Osteoblast (primary cell): ENCODE data around the gene STRN. TPM values are rescaled to one million over a fixed set of nuclear protein-coding genes. Genes with fewer than 3 reads are reported as not detected.

Experiments used
- DNase-seq: peaks from one replicate; pipeline ENCODE4 v3.0.0; 2011; ENCODE audit warnings: low spot score, mixed read lengths; ENCODE audit not compliant: insufficient read length; ENCODE audit errors: missing footprints
- H2AFZ ChIP-seq: 2 replicates; pipeline ENCODE4 v1.6.0; 2011; ENCODE audit warnings: mild to moderate bottlenecking, low read length
- H3K27ac ChIP-seq: 2 replicates; pipeline ENCODE4 v1.5.1; 2011; ENCODE audit warnings: mild to moderate bottlenecking, low read depth, low read length, moderate library complexity
- H3K27me3 ChIP-seq: 2 replicates; pipeline ENCODE4 v1.6.0; 2012; ENCODE audit warnings: mild to moderate bottlenecking, control low read depth, inconsistent platforms, low read length, moderate library complexity; ENCODE audit not compliant: insufficient read depth
- H3K36me3 ChIP-seq: 2 replicates; pipeline ENCODE4 v1.5.1; 2011; ENCODE audit warnings: mild to moderate bottlenecking, low read length, control low read depth, moderate library complexity; ENCODE audit not compliant: insufficient read depth
- H3K4me1 ChIP-seq: 2 replicates; pipeline ENCODE4 v1.5.1; 2011; ENCODE audit warnings: mild to moderate bottlenecking, low read length, control low read depth, moderate library complexity; ENCODE audit not compliant: insufficient read depth
- H3K4me2 ChIP-seq: 2 replicates; pipeline ENCODE4 v1.6.0; 2011; ENCODE audit warnings: mild to moderate bottlenecking, low read length; ENCODE audit not compliant: insufficient read depth
- H3K4me3 ChIP-seq: fragments of 200-600 bp; sonication (generic); 3 replicates; pipeline ENCODE4 v1.5.1; 2012; ENCODE audit warnings: mild to moderate bottlenecking, low read length, inconsistent platforms; ENCODE audit not compliant: insufficient read depth
- H3K79me2 ChIP-seq: 2 replicates; pipeline ENCODE4 v1.6.0; 2012; ENCODE audit warnings: mild to moderate bottlenecking, low read length, control low read depth, inconsistent platforms; ENCODE audit not compliant: insufficient read depth
- H3K9me3 ChIP-seq: 2 replicates; pipeline ENCODE4 v1.5.1; 2011; ENCODE audit warnings: low read depth, low read length, control low read depth
- H4K20me1 ChIP-seq: 2 replicates; pipeline ENCODE4 v1.6.0; 2012; ENCODE audit warnings: mild to moderate bottlenecking, low read length, control low read depth; ENCODE audit not compliant: insufficient read depth
- CTCF ChIP-seq: IDR thresholded peaks from 2 replicates; pipeline ENCODE4 v1.5.1; 2011; ENCODE audit warnings: mild to moderate bottlenecking, low read depth, low read length, moderate library complexity; ENCODE audit errors: extremely low read depth
- small RNA-seq: library from RNA; depleted of rRNA; stranded (forward); fragments of <200 nt; gene quantifications from one replicate; pipeline ENCODE3, GENCODE V24; 2012
- total RNA-seq: library from RNA; depleted of rRNA; stranded (reverse); fragments of >200 nt; gene quantifications from 2 replicates; pipeline ENCODE4 v1.2.3, GENCODE V29; 2012

The STRN gene
- total RNA-seq, 1 donor = 21.4 TPM

- Histone ChIP-seq H3K4me2 (no peak overlapping the region), H3K79me2 (no peaks in the 10 kb centered on the region), H3K36me3 (no peaks in the 10 kb centered on the region), H3K27me3 (no peaks in the 10 kb centered on the region), H2AFZ (no peak overlapping the region), H4K20me1 (no peaks in the 10 kb centered on the region), H3K4me1 (no peaks in the 10 kb centered on the region), H3K9me3 (no peaks in the 10 kb centered on the region), H3K27ac (no peak overlapping the region), H3K4me3 (no peak overlapping the region)
- TF ChIP-seq CTCF = no peak
- peak; percentile 43 for DNase-seq
Measured at GRCh38 chr2:36801088-36801487, 165.2 kb downstream of the STRN start.

DNA sequence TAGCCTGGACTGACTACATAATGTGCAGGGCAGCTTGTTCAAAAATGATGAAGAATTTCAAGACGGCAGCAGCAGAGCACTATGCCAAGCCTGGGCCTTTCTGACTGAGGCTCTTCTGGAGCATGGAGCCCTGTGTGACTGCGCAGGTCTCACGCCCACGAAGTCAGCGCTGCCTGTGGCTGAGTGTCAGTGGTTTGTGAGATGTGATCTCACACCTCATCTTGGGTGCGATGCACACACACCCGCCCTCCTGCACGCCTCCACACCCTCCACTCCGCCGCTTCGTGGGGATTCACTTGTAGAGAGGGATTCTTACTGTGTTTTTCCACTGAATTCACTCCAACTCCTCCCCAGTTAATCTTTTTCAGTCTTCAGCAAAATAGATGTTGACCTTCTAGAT, 166.0 kb downstream of the STRN start:
- TF ChIP-seq CTCF = no peak
- no peak overlapping the region for H2AFZ ChIP-seq

DNA sequence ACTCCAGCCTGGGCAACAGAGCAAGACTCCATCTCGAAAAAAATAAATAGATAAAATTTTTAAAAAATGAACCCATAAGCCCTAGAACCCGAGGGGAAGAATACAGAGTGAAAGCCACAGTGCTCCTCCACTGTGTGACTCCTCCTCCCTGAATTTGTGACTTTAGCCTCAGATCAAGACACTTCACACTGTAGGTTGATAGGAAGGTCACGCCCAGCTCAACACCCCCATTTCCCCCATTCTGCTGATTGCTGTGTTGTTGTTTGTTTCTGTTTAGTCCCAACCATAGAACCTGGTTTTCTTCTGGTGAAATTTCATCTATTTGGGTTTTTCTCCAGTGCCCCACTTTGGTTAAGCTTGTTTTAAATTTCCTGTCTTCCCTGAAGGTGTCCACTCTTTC, 167.6 kb downstream of the STRN start:
- Histone ChIP-seq H3K79me2 (no peaks in the 10 kb centered on the region), H2AFZ (no peak overlapping the region), H3K4me2 (no peak overlapping the region), H3K27me3 (peaks cover 9% of the 10 kb centered on the region), H3K27ac (no peak overlapping the region), H3K9me3 (no peaks in the 10 kb centered on the region), H3K36me3 (no peaks in the 10 kb centered on the region), H4K20me1 (no peaks in the 10 kb centered on the region), H3K4me1 (no peaks in the 10 kb centered on the region), H3K4me3 (no peak overlapping the region)
- DNase-seq = peak; percentile 43
- no peak for TF ChIP-seq CTCF

More for the DNA sequence above, 166.0 kb downstream of the STRN start:
- no peaks in the 10 kb centered on the region for H3K9me3 ChIP-seq
- DNase-seq = no peak
- H3K36me3 ChIP-seq = no peaks in the 10 kb centered on the region
- H3K4me3 ChIP-seq = no peak overlapping the region
- H3K27ac ChIP-seq = no peak overlapping the region
- H3K4me1 ChIP-seq = no peaks in the 10 kb centered on the region
- no peak overlapping the region for H3K4me2 ChIP-seq
- H3K27me3 ChIP-seq = no peaks in the 10 kb centered on the region
- H3K79me2 ChIP-seq = no peaks in the 10 kb centered on the region
- no peaks in the 10 kb centered on the region for H4K20me1 ChIP-seq

DNA sequence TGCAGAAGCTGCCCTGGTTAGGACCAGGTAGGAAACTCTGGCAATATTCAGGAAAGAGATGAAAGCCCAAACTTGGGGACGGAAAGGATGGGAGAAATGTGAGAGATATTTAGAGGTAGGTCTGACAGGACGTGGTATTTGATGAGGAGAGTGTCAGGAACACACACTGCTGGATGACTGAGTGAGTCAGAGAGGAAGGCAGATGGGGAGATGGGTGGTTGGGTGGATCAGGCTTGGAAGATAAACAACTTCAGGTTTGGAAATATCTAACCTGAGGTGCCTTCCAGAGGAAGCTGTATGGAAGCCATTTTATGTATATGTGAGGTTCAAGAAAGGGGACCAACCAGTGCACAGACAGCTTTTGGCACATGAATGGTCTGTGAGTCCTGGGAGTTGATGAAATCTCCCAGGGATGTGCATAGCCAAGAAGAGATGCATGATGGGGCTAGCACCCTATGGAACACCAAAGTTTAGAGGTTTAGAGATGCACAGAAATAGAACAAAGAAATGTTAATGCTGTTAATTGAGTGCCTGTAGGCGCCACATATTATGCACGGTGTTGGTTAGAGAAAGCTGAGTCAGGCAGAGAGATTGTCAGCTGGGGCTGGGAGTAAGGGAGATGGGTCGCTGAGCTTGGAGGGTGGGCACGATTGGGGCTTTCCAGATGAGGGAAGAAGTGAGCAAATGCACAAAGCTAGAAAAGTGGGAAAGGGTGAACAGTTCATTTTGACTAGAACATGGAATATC, 168.8 kb downstream of the STRN start:
- peak; percentile 30 for DNase-seq
- Histone ChIP-seq H2AFZ (no peak overlapping the region), H3K27ac (no peak overlapping the region), H3K79me2 (no peaks in the 10 kb centered on the region), H3K27me3 (peaks cover 15% of the 10 kb centered on the region), H3K4me2 (no peak overlapping the region), H4K20me1 (no peaks in the 10 kb centered on the region), H3K4me3 (no peak overlapping the region), H3K36me3 (no peaks in the 10 kb centered on the region), H3K9me3 (no peaks in the 10 kb centered on the region), H3K4me1 (no peaks in the 10 kb centered on the region)
- no peak for TF ChIP-seq CTCF

Small RNA genes within 50 kb of the gene (small RNA-seq; reads per million reads assigned to genes)
- gene RNU6-577P = not detected

Other genes starting within 250 kb of the STRN start
- gene HEATR5B, start 117.8 kb upstream of the STRN start, total RNA-seq = 29.2 and 29.3 TPM in 2 replicates
- gene GPATCH11, start 118.0 kb upstream of the STRN start, total RNA-seq = 6.2 and 8.0 TPM in 2 replicates
- 42.3 and 45.1 TPM in 2 replicates for gene EIF2AK2, start 190.4 kb upstream of the STRN start, total RNA-seq
- not detected in 2 replicates for gene SULT6B1, start 222.1 kb upstream of the STRN start, total RNA-seq
- gene CEBPZOS, start 230.0 kb upstream of the STRN start, total RNA-seq = 20.6 and 21.4 TPM in 2 replicates